ENCODE measurements around the gene B3GNT5.
A peak's percentile ranks its signal among the peaks of the same experiment; 100 is the strongest.

The B3GNT5 gene

GRCh38 chr3:183266454-183266853 lies 13.4 kb downstream of the B3GNT5 start:
- no peak for DNase-seq

- DNase-seq, result no peak
Measured at GRCh38 chr3:183267140-183267539, 14.1 kb downstream of the B3GNT5 start.

- no peak for DNase-seq
Measured at GRCh38 chr3:183268366-183268765, 15.3 kb downstream of the B3GNT5 start.

- DNase-seq, result no peak
Measured at GRCh38 chr3:183269345-183269744, 16.3 kb downstream of the B3GNT5 start.

GRCh38 chr3:183270344-183270743 lies 17.3 kb downstream of the B3GNT5 start:
- no peak for DNase-seq

- no peak for DNase-seq
Measured at GRCh38 chr3:183272142-183272541, 19.1 kb downstream of the B3GNT5 start.

- no peak for DNase-seq
Measured at GRCh38 chr3:183272791-183273190, 19.7 kb downstream of the B3GNT5 start.

- no peak for DNase-seq
Measured at GRCh38 chr3:183274609-183275008, 21.6 kb downstream of the B3GNT5 start.

- no peak for DNase-seq
Measured at GRCh38 chr3:183275418-183275817, 22.4 kb downstream of the B3GNT5 start.

- DNase-seq, result no peak
Measured at GRCh38 chr3:183275937-183276336, 22.9 kb downstream of the B3GNT5 start.

GRCh38 chr3:183277260-183277659 lies 24.2 kb downstream of the B3GNT5 start:
- DNase-seq, result no peak

GRCh38 chr3:183278479-183279088 lies 25.5 kb downstream of the B3GNT5 start:
- DNase-seq, result no peak

GRCh38 chr3:183279371-183279770 lies 26.3 kb downstream of the B3GNT5 start:
- no peak for DNase-seq

- DNase-seq, result no peak
Measured at GRCh38 chr3:183281126-183281797, 28.2 kb downstream of the B3GNT5 start.

GRCh38 chr3:183283886-183284285 lies 30.8 kb downstream of the B3GNT5 start:
- DNase-seq, result no peak

GRCh38 chr3:183284570-183284969 lies 31.5 kb downstream of the B3GNT5 start:
- no peak for DNase-seq

- DNase-seq, result no peak
Measured at GRCh38 chr3:183285318-183285717, 32.3 kb downstream of the B3GNT5 start.

- DNase-seq, result peak; percentile 59 to 73 (median 62)
Measured at GRCh38 chr3:183285828-183286457, 32.9 kb downstream of the B3GNT5 start.

- no peak for DNase-seq
Measured at GRCh38 chr3:183287301-183287971, 34.4 kb downstream of the B3GNT5 start.

GRCh38 chr3:183288117-183288516 lies 35.1 kb downstream of the B3GNT5 start:
- no peak for DNase-seq

GRCh38 chr3:183290216-183290615 lies 37.2 kb downstream of the B3GNT5 start:
- DNase-seq, result no peak

- no peak for DNase-seq
Measured at GRCh38 chr3:183291497-183292031, 38.5 kb downstream of the B3GNT5 start.

GRCh38 chr3:183293966-183294365 lies 40.9 kb downstream of the B3GNT5 start:
- no peak for DNase-seq

GRCh38 chr3:183295211-183295610 lies 42.2 kb downstream of the B3GNT5 start:
- no peak for DNase-seq
